A549 treated with Mapracorat at 1 μM for 4 hours (cell line): ENCODE results near the gene MOB2. TPM values are rescaled to one million over a fixed set of nuclear protein-coding genes. Genes with fewer than 3 reads are reported as not detected.

Source experiments
- total RNA-seq: library from RNA; stranded (reverse); fragments of 200-300 nt; extraction: Qiagen RNA extraction; gene quantifications from 5 replicates; pipeline ENCODE4 v1.2.3, GENCODE V29; 2022

Gene MOB2, protein sequence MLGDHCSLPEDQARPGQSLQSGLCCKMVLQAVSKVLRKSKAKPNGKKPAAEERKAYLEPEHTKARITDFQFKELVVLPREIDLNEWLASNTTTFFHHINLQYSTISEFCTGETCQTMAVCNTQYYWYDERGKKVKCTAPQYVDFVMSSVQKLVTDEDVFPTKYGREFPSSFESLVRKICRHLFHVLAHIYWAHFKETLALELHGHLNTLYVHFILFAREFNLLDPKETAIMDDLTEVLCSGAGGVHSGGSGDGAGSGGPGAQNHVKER
- 40.5 to 47.5 TPM (median 42.1 TPM) in 5 replicates for total RNA-seq

DNA sequence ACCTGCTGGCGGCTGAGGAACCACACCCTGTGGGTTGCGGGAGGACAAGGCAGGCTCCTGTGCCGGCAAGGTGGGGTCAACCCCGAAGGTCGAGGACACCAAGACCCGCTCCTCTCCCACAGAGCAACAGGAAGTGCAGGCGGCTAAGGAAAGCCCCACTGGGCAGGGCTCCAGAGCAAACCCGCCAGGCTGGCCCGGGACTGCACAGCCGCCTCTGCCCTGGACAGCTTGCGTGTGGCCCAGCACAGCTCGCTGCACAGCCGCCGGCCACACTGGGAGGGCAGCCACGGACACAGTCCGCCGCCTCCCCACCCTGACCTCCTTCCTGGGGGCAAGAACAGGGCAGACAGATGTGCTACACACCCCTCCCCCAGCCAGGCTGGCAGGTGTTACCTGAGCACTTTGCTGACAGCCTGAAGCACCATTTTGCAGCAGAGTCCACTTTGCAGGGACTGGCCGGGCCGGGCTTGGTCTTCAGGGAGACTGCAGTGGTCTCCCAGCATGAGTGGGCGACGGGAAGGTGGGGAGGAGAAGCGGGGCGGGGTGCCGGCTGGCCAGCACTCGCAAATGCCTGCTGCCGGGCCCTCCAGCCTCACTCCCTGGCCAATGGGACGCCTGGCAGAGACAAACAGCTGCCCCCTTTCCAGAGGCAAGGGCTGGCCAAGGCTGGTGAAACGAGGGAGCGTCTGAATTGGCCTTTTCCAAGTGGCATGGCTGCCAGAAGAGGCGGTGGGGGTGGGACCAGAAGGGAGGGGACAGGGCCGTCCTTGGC is at the start of gene MOB2:
TSS of gene MOB2 (minus strand) at position 726 of the 772 bp plus-strand sequence. CDS start at position 503, 223 bp downstream.

Other genes starting within 250 kb of the MOB2 start
- 38.3 to 56.9 TPM (median 53.5 TPM) in 5 replicates for gene TOLLIP, start 177.1 kb downstream of the MOB2 start, total RNA-seq
- gene BRSK2, start 96.8 kb downstream of the MOB2 start, total RNA-seq, result 4.5 to 7.8 TPM (median 6.3 TPM) in 5 replicates
- gene DUSP8, start 85.5 kb upstream of the MOB2 start, total RNA-seq, result 1.4 to 2.2 TPM (median 1.8 TPM) in 5 replicates
- not detected in 5 replicates for gene KRTAP5-1, start 98.5 kb upstream of the MOB2 start, total RNA-seq
- gene KRTAP5-2, start 111.5 kb upstream of the MOB2 start, total RNA-seq, result not detected in 5 replicates
- not detected in 5 replicates for gene KRTAP5-3, start 121.7 kb upstream of the MOB2 start, total RNA-seq
- not detected in 5 replicates for gene KRTAP5-4, start 135.4 kb upstream of the MOB2 start, total RNA-seq
- not detected in 5 replicates for gene KRTAP5-5, start 143.0 kb upstream of the MOB2 start, total RNA-seq
- gene KRTAP5-6, start 210.4 kb upstream of the MOB2 start, total RNA-seq, result not detected in 5 replicates